DMS79 treated with DMSO at 0.1 percent for 48 hours (cell line): Measurements from ENCODE around the gene GLB1L3.
"Not testable (repeated sequence)": the region's sequence is repeated elsewhere in the genome, so short reads cannot be mapped to it uniquely, and the experiment has no call there.

Experiments used
- DNase-seq: peaks from one replicate; lab custom pipeline; 2025; lab: John Stamatoyannopoulos, UW

The GLB1L3 gene

GRCh38 chr11:134252346-134253187 is 23.6 kb upstream of the GLB1L3 start:
- peak; percentile 88 for DNase-seq

GRCh38 chr11:134253188-134253993 is 22.8 kb upstream of the GLB1L3 start, which contains the start of the genes ACAD8 and THYN1:
Gene ACAD8, plus strand, starts transcription at chr11:134253568. Its CDS starts 33 bp downstream, at chr11:134253601.
Gene THYN1, minus strand, starts transcription at chr11:134253352. Its CDS starts 470 bp downstream, at chr11:134252882.
- peak; percentile 96 for DNase-seq

GRCh38 chr11:134254433-134255183 is 21.6 kb upstream of the GLB1L3 start:
- no peak for DNase-seq

GRCh38 chr11:134255184-134255561 is 21.0 kb upstream of the GLB1L3 start:
- not testable (repeated sequence) for DNase-seq

- no peak for DNase-seq
Observed at GRCh38 chr11:134257101-134257500, 19.1 kb upstream of the GLB1L3 start.

GRCh38 chr11:134258577-134258976 is 17.6 kb upstream of the GLB1L3 start:
- no peak for DNase-seq

- DNase-seq, result no peak
Observed at GRCh38 chr11:134260503-134260902, 15.7 kb upstream of the GLB1L3 start.

- DNase-seq, result no peak
Observed at GRCh38 chr11:134260983-134261382, 15.2 kb upstream of the GLB1L3 start.

GRCh38 chr11:134261626-134262488 is 14.3 kb upstream of the GLB1L3 start:
- DNase-seq, result peak; percentile 54

- DNase-seq, result no peak
Observed at GRCh38 chr11:134264966-134265764, 11.0 kb upstream of the GLB1L3 start.

GRCh38 chr11:134266440-134266839 is 9.7 kb upstream of the GLB1L3 start:
- no peak for DNase-seq

GRCh38 chr11:134266841-134267251 is 9.3 kb upstream of the GLB1L3 start:
- DNase-seq, result no peak

- no peak for DNase-seq
Observed at GRCh38 chr11:134267461-134267860, 8.7 kb upstream of the GLB1L3 start.

GRCh38 chr11:134267966-134268365 is 8.2 kb upstream of the GLB1L3 start:
- DNase-seq, result no peak

- peak; percentile 13 for DNase-seq
Observed at GRCh38 chr11:134270250-134270714, 5.9 kb upstream of the GLB1L3 start.

GRCh38 chr11:134271978-134272377 is 4.2 kb upstream of the GLB1L3 start:
- DNase-seq, result no peak

GRCh38 chr11:134272381-134273316 is 3.5 kb upstream of the GLB1L3 start:
- peak; percentile 81 for DNase-seq

- DNase-seq, result no peak
Observed at GRCh38 chr11:134273317-134273712, 2.9 kb upstream of the GLB1L3 start.

GRCh38 chr11:134275188-134275533 is 1.0 kb upstream of the GLB1L3 start:
- DNase-seq, result no peak
